ENCODE data around the gene HHATL.

- TF ChIP-seq E2F4 (IDR thresholded peaks at IDR 0.05; ENCODE audit: low read depth, low read length), result no peak
- TF ChIP-seq, protein P1, sequence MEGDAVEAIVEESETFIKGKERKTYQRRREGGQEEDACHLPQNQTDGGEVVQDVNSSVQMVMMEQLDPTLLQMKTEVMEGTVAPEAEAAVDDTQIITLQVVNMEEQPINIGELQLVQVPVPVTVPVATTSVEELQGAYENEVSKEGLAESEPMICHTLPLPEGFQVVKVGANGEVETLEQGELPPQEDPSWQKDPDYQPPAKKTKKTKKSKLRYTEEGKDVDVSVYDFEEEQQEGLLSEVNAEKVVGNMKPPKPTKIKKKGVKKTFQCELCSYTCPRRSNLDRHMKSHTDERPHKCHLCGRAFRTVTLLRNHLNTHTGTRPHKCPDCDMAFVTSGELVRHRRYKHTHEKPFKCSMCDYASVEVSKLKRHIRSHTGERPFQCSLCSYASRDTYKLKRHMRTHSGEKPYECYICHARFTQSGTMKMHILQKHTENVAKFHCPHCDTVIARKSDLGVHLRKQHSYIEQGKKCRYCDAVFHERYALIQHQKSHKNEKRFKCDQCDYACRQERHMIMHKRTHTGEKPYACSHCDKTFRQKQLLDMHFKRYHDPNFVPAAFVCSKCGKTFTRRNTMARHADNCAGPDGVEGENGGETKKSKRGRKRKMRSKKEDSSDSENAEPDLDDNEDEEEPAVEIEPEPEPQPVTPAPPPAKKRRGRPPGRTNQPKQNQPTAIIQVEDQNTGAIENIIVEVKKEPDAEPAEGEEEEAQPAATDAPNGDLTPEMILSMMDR (IDR thresholded peaks at IDR 0.05 in 2 of 3, conservative IDR thresholded peaks at IDR 0.05 in 1 of 3; ENCODE audit: control insufficient read depth in 2 of 3, extremely low read depth in 1 of 3, insufficient read depth in 1 of 3, low read depth in 3 of 3, low read length in 3 of 3), result no peak
- TF ChIP-seq SIX5 (IDR thresholded peaks at IDR 0.05; ENCODE audit: low read depth, low read length, severe bottlenecking), result no peak
- TF ChIP-seq SKIL (IDR thresholded peaks at IDR 0.05; ENCODE audit: low read depth, poor library complexity, severe bottlenecking), result no peak
- TF ChIP-seq, protein P2, sequence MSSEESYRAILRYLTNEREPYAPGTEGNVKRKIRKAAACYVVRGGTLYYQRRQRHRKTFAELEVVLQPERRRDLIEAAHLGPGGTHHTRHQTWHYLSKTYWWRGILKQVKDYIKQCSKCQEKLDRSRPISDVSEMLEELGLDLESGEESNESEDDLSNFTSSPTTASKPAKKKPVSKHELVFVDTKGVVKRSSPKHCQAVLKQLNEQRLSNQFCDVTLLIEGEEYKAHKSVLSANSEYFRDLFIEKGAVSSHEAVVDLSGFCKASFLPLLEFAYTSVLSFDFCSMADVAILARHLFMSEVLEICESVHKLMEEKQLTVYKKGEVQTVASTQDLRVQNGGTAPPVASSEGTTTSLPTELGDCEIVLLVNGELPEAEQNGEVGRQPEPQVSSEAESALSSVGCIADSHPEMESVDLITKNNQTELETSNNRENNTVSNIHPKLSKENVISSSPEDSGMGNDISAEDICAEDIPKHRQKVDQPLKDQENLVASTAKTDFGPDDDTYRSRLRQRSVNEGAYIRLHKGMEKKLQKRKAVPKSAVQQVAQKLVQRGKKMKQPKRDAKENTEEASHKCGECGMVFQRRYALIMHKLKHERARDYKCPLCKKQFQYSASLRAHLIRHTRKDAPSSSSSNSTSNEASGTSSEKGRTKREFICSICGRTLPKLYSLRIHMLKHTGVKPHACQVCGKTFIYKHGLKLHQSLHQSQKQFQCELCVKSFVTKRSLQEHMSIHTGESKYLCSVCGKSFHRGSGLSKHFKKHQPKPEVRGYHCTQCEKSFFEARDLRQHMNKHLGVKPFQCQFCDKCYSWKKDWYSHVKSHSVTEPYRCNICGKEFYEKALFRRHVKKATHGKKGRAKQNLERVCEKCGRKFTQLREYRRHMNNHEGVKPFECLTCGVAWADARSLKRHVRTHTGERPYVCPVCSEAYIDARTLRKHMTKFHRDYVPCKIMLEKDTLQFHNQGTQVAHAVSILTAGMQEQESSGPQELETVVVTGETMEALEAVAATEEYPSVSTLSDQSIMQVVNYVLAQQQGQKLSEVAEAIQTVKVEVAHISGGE (CRISPR knock-in tag; IDR thresholded peaks at IDR 0.05), result no peak
- no peak for TF ChIP-seq EZH2 (IDR thresholded peaks at IDR 0.05; ENCODE audit: borderline replicate concordance, control insufficient read depth, low read depth, low read length)
- no peak for TF ChIP-seq ZNF24 (IDR thresholded peaks at IDR 0.05)
- no peak for TF ChIP-seq EGR1 (IDR thresholded peaks at IDR 0.05; ENCODE audit: borderline replicate concordance in 1 of 2, low read depth in 2 of 2, low read length in 2 of 2)
- TF ChIP-seq SIN3A (IDR thresholded peaks at IDR 0.05; ENCODE audit: low read depth, low read length), result no peak
- no peak for TF ChIP-seq ETV6 (conservative IDR thresholded peaks at IDR 0.05 in 1 of 2, IDR thresholded peaks at IDR 0.05 in 1 of 2; ENCODE audit: borderline replicate concordance in 1 of 2, low read depth in 1 of 2)
- no peak for TF ChIP-seq EP300 (IDR thresholded peaks at IDR 0.05; ENCODE audit: borderline replicate concordance in 1 of 2, control insufficient read depth in 1 of 2, low read depth in 2 of 2, low read length in 2 of 2)
These were observed 6.0 kb downstream of the HHATL start for GRCh38 chr3:42696356-42697288.
